HepG2 (cell line): Measurements from ENCODE around the gene SCARF1. TPM values are rescaled to one million over a fixed set of nuclear protein-coding genes. Genes with fewer than 3 reads are reported as not detected.
A peak's percentile ranks its signal among the peaks of the same experiment; 100 is the strongest.

Source experiments
- BATF2 ChIP-seq: sonication (generic); formaldehyde crosslinking; IDR thresholded peaks from 2 replicates; pipeline ENCODE4 v1.8.0; 2022; ENCODE audit warnings: mild to moderate bottlenecking, missing genetic modification reagents, moderate library complexity
- CBX1 ChIP-seq: IDR thresholded peaks from one replicate; pipeline ENCODE4 v1.6.1; 2016; ENCODE audit warnings: antibody characterized with exemption, low read depth
- CSRNP2 ChIP-seq: sonication (generic); formaldehyde crosslinking; conservative IDR thresholded peaks from 2 replicates; pipeline ENCODE4 v1.8.0; 2022; ENCODE audit warnings: low read depth, missing genetic modification reagents
- HNRNPK ChIP-seq: fragments of 200-400 bp; formaldehyde crosslinking; IDR thresholded peaks from 2 replicates; pipeline ENCODE4 v1.6.1; 2018; ENCODE audit warnings: low read length, low read depth, moderate library complexity, mild to moderate bottlenecking; ENCODE audit not compliant: poor library complexity, severe bottlenecking
- KLF16 ChIP-seq, 2 experiments: sonication (generic) in 1 of 2; formaldehyde crosslinking in 1 of 2; IDR thresholded peaks; 2 replicates each; pipeline versions ENCODE4 v1.6.1 to v1.8.0; 2016 to 2023; ENCODE audit warnings: missing genetic modification reagents in 2 of 2, missing compliant biosample characterization in 1 of 2
- MAZ ChIP-seq, 2 experiments: sonication (generic) in 1 of 2; formaldehyde crosslinking in 1 of 2; IDR thresholded peaks; 2 replicates each; pipeline versions ENCODE4 v1.5.0 to v1.6.1; 2012 to 2020; ENCODE audit warnings: low read depth in 2 of 2, mild to moderate bottlenecking in 2 of 2, borderline replicate concordance in 1 of 2, improper control_type of control experiment in 1 of 2, low read length in 1 of 2, missing genetic modification reagents in 1 of 2, moderate library complexity in 1 of 2
- NONO ChIP-seq, 2 experiments: fragments of 450-650 bp in 1 of 2; sonication (generic) in 1 of 2; formaldehyde crosslinking in 1 of 2; IDR thresholded peaks in 1 of 2; conservative IDR thresholded peaks in 1 of 2; 2 replicates each; pipeline versions ENCODE4 v1.6.1 to v1.8.0; 2017 to 2022; ENCODE audit warnings: mild to moderate bottlenecking in 1 of 2, missing genetic modification reagents in 1 of 2, moderate library complexity in 1 of 2
- SRSF1 ChIP-seq: fragments of 200-400 bp; formaldehyde crosslinking; optimal IDR thresholded peaks from 2 replicates; pipeline ENCODE3; 2017; ENCODE audit warnings: mild to moderate bottlenecking, low read depth, low read length, moderate library complexity
- ZNF121 ChIP-seq: sonication (generic); formaldehyde crosslinking; IDR thresholded peaks from 2 replicates; pipeline ENCODE4 v1.5.0; 2020; ENCODE audit warnings: mild to moderate bottlenecking, missing genetic modification reagents
- ZNF18 ChIP-seq: sonication (generic); formaldehyde crosslinking; IDR thresholded peaks from 2 replicates; pipeline ENCODE4 v1.8.0; 2022; ENCODE audit warnings: mild to moderate bottlenecking, missing genetic modification reagents; ENCODE audit not compliant: insufficient replicate concordance
- ZNF260 ChIP-seq: sonication (generic); formaldehyde crosslinking; IDR thresholded peaks from 2 replicates; pipeline ENCODE4 v1.4.0; 2020; ENCODE audit warnings: missing genetic modification reagents, low read depth, mild to moderate bottlenecking, borderline replicate concordance
- ZNF282 ChIP-seq: fragments of 450-650 bp; IDR thresholded peaks from 2 replicates; pipeline ENCODE4 v1.6.1; 2018; ENCODE audit not compliant: partially characterized antibody
- ZNF350 ChIP-seq: sonication (generic); formaldehyde crosslinking; IDR thresholded peaks from 2 replicates; pipeline ENCODE4 v1.4.0; 2020; ENCODE audit warnings: mild to moderate bottlenecking, low read depth, missing genetic modification reagents, borderline replicate concordance
- ZNF580 ChIP-seq: IDR thresholded peaks from 2 replicates; pipeline ENCODE4 v1.6.1; 2016; ENCODE audit warnings: low read depth, borderline replicate concordance
- ZNF7 ChIP-seq: IDR thresholded peaks from 2 replicates; pipeline ENCODE4 v1.6.1; 2016; ENCODE audit warnings: missing biosample characterization, missing genetic modification reagents
- ZNF737 ChIP-seq: sonication (generic); formaldehyde crosslinking; IDR thresholded peaks from 2 replicates; pipeline ENCODE4 v1.5.0; 2020; ENCODE audit warnings: missing genetic modification reagents, mild to moderate bottlenecking, borderline replicate concordance
- ZSCAN22 ChIP-seq: sonication (generic); formaldehyde crosslinking; IDR thresholded peaks from 2 replicates; pipeline ENCODE4 v1.4.0; 2020; ENCODE audit warnings: mild to moderate bottlenecking, missing genetic modification reagents
- ZSCAN25 ChIP-seq: sonication (generic); formaldehyde crosslinking; IDR thresholded peaks from 2 replicates; pipeline ENCODE4 v1.8.0; 2022; ENCODE audit warnings: mild to moderate bottlenecking, missing genetic modification reagents
- ZXDC ChIP-seq: sonication (generic); formaldehyde crosslinking; IDR thresholded peaks from 2 replicates; pipeline ENCODE4 v1.5.0; 2020; ENCODE audit warnings: mild to moderate bottlenecking, missing genetic modification reagents
- polyA plus RNA-seq, 8 experiments: library from polyadenylated mRNA; depleted of rRNA in 3 of 8; stranded (reverse) in 7 of 8; unstranded in 1 of 8; fragments of >200 nt; fragmentation: Illumina TruSeq in 4 of 8; extraction: Trizol in 4 of 8; gene quantifications; 2 replicates each; pipeline versions ENCODE4 v1.2.1 to v1.2.3, GENCODE V29; 2011 to 2016; ENCODE audit warnings: low read depth in 4 of 8, missing spikeins in 1 of 8, mixed read lengths in 1 of 8; ENCODE audit not compliant: insufficient read depth in 1 of 8
- total RNA-seq, 5 experiments: library from RNA; depleted of rRNA; stranded (reverse); fragments of >200 nt; fragmentation: Illumina TruSeq; extraction: Trizol; gene quantifications; 2 replicates each; pipeline ENCODE4 v1.2.3, GENCODE V29; 2016; ENCODE audit warnings: low read depth in 1 of 5

The SCARF1 gene
- total and polyA plus RNA-seq, 2 of the 13 experiments (the other 11 are each of a cell fraction or from before 2014, with no cell fraction given) = 0.24 to 0.71 TPM

GRCh38 chr17:1627982-1628855, 17.3 kb downstream of the SCARF1 start, which contains the start of gene SLC43A2 (continued):
- TF ChIP-seq MAZ (IDR thresholded peaks at IDR 0.05; ENCODE audit: borderline replicate concordance, low read depth, low read length) = no peak
- TF ChIP-seq MAZ (CRISPR knock-in tag; IDR thresholded peaks at IDR 0.05; ENCODE audit: low read depth) = no peak; the same call in 1 of the 2 replicates
- TF ChIP-seq ZSCAN22 = 0 out of 2 replicates have a peak, but pooled peaks have one; percentile 7
- no peak for TF ChIP-seq ZXDC (CRISPR knock-in tag)
- TF ChIP-seq ZNF580 (CRISPR knock-in tag) = no peak
- TF ChIP-seq ZNF121 (CRISPR knock-in tag) = no peak
- TF ChIP-seq ZNF737 (CRISPR knock-in tag) = 0 out of 2 replicates have a peak, but pooled peaks have one; percentile 23
- TF ChIP-seq ZNF282 = no peak
- no peak for TF ChIP-seq ZNF18 (CRISPR knock-in tag)
- peak; percentile 38 for TF ChIP-seq CBX1
- TF ChIP-seq HNRNPK = no peak
- no peak for TF ChIP-seq SRSF1
- no peak for TF ChIP-seq ZNF7
- no peak for TF ChIP-seq NONO (IDR thresholded peaks at IDR 0.05)
- no peak; the same call in 1 of the 2 replicates for TF ChIP-seq NONO (CRISPR knock-in tag; conservative IDR thresholded peaks at IDR 0.05)
- TF ChIP-seq ZSCAN25 (CRISPR knock-in tag) = no peak
- TF ChIP-seq ZNF350 = peak; percentile 77; the same call in 1 of the 2 replicates
- no peak for TF ChIP-seq CSRNP2 (CRISPR knock-in tag)
- TF ChIP-seq BATF2 (CRISPR knock-in tag) = no peak
- TF ChIP-seq ZNF260 (CRISPR knock-in tag) = no peak
- TF ChIP-seq KLF16 (CRISPR knock-in tag; IDR thresholded peaks at IDR 0.05) = no peak
